ENCODE data around the gene TRPV5.

Gene TRPV5

GRCh38 chr7:142874409-142874808 is 59.1 kb downstream of the TRPV5 start:
- FAIRE-seq: no peak
- DNase-seq (ENCODE audit: extremely low spot score, insufficient read length, low read depth): no peak

- DNase-seq (ENCODE audit: extremely low spot score, insufficient read length, low read depth) (no peak), FAIRE-seq (no peak)
Measured at GRCh38 chr7:142873871-142874270, 59.7 kb downstream of the TRPV5 start.

- FAIRE-seq: peak; percentile 61
Measured at GRCh38 chr7:142873281-142873784, 60.2 kb downstream of the TRPV5 start.

GRCh38 chr7:142872106-142872675 is 61.4 kb downstream of the TRPV5 start:
- no peak for FAIRE-seq
- no peak for DNase-seq (ENCODE audit: extremely low spot score, insufficient read length, low read depth)

More at GRCh38 chr7:142873281-142873784, 60.2 kb downstream of the TRPV5 start:
- no peak for DNase-seq (ENCODE audit: extremely low spot score, insufficient read length, low read depth)

- DNase-seq (ENCODE audit: extremely low spot score, insufficient read length, low read depth) (no peak), FAIRE-seq (no peak)
Measured at GRCh38 chr7:142871260-142872105, 62.1 kb downstream of the TRPV5 start.

GRCh38 chr7:142870566-142871259 is 62.8 kb downstream of the TRPV5 start:
- DNase-seq (ENCODE audit: extremely low spot score, insufficient read length, low read depth): no peak

GRCh38 chr7:142870147-142870559 is 63.4 kb downstream of the TRPV5 start:
- FAIRE-seq (no peak), DNase-seq (ENCODE audit: extremely low spot score, insufficient read length, low read depth) (no peak)

More at GRCh38 chr7:142870566-142871259, 62.8 kb downstream of the TRPV5 start:
- no peak for FAIRE-seq

GRCh38 chr7:142869434-142869833 is 64.1 kb downstream of the TRPV5 start:
- DNase-seq (ENCODE audit: extremely low spot score, insufficient read length, low read depth): no peak
- FAIRE-seq: no peak

GRCh38 chr7:142868986-142869415 is 64.5 kb downstream of the TRPV5 start:
- no peak for FAIRE-seq
- no peak for DNase-seq (ENCODE audit: extremely low spot score, insufficient read length, low read depth)

- FAIRE-seq (no peak), DNase-seq (ENCODE audit: extremely low spot score, insufficient read length, low read depth) (no peak)
Measured at GRCh38 chr7:142868188-142868985, 65.2 kb downstream of the TRPV5 start.

- FAIRE-seq: no peak
- no peak for DNase-seq (ENCODE audit: extremely low spot score, insufficient read length, low read depth)
Measured at GRCh38 chr7:142867398-142868187, 66.0 kb downstream of the TRPV5 start.

GRCh38 chr7:142867097-142867378 is 66.5 kb downstream of the TRPV5 start:
- DNase-seq (ENCODE audit: extremely low spot score, insufficient read length, low read depth): no peak
- no peak for FAIRE-seq

GRCh38 chr7:142866361-142867096 is 67.0 kb downstream of the TRPV5 start:
- DNase-seq (ENCODE audit: extremely low spot score, insufficient read length, low read depth) (no peak), FAIRE-seq (no peak)

GRCh38 chr7:142865766-142866165 is 67.8 kb downstream of the TRPV5 start:
- no peak for FAIRE-seq

GRCh38 chr7:142864980-142865747 is 68.4 kb downstream of the TRPV5 start:
- DNase-seq (ENCODE audit: extremely low spot score, insufficient read length, low read depth) (no peak), FAIRE-seq (no peak)

More at GRCh38 chr7:142865766-142866165, 67.8 kb downstream of the TRPV5 start:
- DNase-seq (ENCODE audit: extremely low spot score, insufficient read length, low read depth): no peak

- DNase-seq (ENCODE audit: extremely low spot score, insufficient read length, low read depth) (no peak), FAIRE-seq (no peak)
Measured at GRCh38 chr7:142863891-142864685, 69.5 kb downstream of the TRPV5 start.

- no peak for DNase-seq (ENCODE audit: extremely low spot score, insufficient read length, low read depth)
- FAIRE-seq: no peak
Measured at GRCh38 chr7:142862786-142863400, 70.7 kb downstream of the TRPV5 start.
